Measurements from ENCODE around the gene MMP17. TPM values are rescaled to one million over a fixed set of nuclear protein-coding genes. Genes with fewer than 3 reads are reported as not detected.

MMP17 gene
- total RNA-seq, 2 experiments from 2014 or later = 0.17 to 0.27 TPM

DNA sequence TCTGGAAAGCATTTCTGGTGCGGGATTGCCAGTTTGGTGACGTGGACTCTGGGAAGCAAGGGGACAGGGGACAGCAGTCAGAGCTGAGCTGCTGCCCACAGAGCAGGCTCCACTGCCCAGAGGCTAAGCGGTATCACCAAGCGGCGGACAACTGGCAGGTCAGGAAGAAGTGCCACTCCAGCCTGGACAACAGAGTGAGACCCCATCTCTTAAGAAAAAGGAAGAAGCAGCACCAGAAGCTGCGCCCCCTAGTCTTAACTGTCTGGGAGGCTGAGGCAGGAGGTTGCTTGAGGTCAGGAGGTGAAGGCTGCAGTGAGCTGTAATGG is 31.8 kb upstream of the MMP17 start:
- Mint-ChIP-seq H3K4me3 (no peak overlapping the region), H3K27me3 (no peaks in the 10 kb centered on the region), H3K4me1 (ENCODE audit: low read depth) (no peaks in the 10 kb centered on the region), H3K9me3 (no peaks in the 10 kb centered on the region), H3K36me3 (ENCODE audit: low read depth) (peaks cover 89% of the 10 kb centered on the region), H3K27ac (no peak overlapping the region)
- ATAC-seq (ENCODE audit: poor library complexity) = no peak
- TF ChIP-seq, protein P1, sequence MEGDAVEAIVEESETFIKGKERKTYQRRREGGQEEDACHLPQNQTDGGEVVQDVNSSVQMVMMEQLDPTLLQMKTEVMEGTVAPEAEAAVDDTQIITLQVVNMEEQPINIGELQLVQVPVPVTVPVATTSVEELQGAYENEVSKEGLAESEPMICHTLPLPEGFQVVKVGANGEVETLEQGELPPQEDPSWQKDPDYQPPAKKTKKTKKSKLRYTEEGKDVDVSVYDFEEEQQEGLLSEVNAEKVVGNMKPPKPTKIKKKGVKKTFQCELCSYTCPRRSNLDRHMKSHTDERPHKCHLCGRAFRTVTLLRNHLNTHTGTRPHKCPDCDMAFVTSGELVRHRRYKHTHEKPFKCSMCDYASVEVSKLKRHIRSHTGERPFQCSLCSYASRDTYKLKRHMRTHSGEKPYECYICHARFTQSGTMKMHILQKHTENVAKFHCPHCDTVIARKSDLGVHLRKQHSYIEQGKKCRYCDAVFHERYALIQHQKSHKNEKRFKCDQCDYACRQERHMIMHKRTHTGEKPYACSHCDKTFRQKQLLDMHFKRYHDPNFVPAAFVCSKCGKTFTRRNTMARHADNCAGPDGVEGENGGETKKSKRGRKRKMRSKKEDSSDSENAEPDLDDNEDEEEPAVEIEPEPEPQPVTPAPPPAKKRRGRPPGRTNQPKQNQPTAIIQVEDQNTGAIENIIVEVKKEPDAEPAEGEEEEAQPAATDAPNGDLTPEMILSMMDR (IDR thresholded peaks at IDR 0.05) = no peak
- no peak for DNase-seq
- Histone ChIP-seq H3K9me3 (ENCODE audit: control insufficient read depth in 1 of 2, insufficient read depth in 1 of 2, low read length in 2 of 2) (peaks cover 0 to 3% of the 10 kb centered on the region in 2 experiments), H3K4me3 (ENCODE audit: low read length) (no peak overlapping the region), H3K27me3 (ENCODE audit: control insufficient read depth in 1 of 2, insufficient read depth in 2 of 2, low read length in 2 of 2) (no peaks in the 10 kb centered on the region), H3K4me1 (ENCODE audit: insufficient read depth, low read length) (no peaks in the 10 kb centered on the region), H3K36me3 (ENCODE audit: insufficient read depth, low read length) (peaks cover 74% of the 10 kb centered on the region), H3K27ac (ENCODE audit: low read depth in 1 of 2, low read length in 2 of 2) (no peak overlapping the region)
- POLR2A ChIA-PET = no interaction called here
- CTCF ChIA-PET = no interaction called here
- intact Hi-C loops (cut with DNase I, micrococcal nuclease) = no loop called here

DNA sequence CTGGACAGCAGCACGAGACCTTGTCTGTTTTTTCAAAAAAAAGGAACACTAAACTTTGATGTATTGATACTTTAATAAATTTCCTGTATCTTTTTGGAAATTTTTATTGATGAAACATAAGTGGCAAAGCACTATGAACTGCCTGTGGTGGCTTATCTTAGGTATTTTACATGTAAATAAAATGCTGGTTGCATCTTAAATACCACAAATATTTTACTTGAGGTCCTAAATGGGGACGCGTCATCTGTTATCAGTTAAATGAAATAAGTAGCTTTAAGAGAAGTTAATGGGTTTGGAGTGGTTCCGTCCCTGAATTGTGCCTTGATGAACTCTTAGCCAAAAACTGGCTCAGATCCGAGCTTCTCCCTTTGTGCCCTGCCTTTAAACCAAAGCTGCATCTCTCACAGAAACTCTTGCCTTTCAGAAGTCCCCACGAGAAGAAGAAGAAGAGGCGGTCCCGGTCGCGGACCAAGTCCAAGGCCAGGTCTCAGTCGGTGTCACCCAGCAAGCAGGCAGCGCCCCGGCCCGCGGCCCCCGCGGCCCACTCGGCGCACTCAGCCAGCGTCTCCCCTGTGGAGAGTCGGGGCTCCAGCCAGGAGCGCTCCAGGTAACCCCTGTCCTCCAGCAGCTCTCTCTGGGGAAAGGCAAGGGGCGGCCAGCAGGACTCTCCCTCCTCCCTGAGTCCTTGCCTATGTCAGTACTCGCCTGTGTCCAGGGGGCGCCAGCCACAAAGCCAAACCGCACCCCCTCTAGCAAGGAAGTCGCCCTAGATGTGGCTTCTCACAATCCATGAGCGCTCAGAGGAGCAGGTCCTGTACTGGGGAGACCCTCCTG is 31.2 kb upstream of the MMP17 start:
- H3K36me3 ChIP-seq (ENCODE audit: insufficient read depth, low read length) = peaks cover 71% of the 10 kb centered on the region
- POLR2A ChIA-PET = no interaction called here
- peaks cover 0 to 8% of the 10 kb centered on the region in 2 experiments for H3K9me3 ChIP-seq (ENCODE audit: control insufficient read depth in 1 of 2, insufficient read depth in 1 of 2, low read length in 2 of 2)
- ATAC-seq (ENCODE audit: poor library complexity) = no peak
- H3K27me3 ChIP-seq (ENCODE audit: control insufficient read depth in 1 of 2, insufficient read depth in 2 of 2, low read length in 2 of 2) = no peaks in the 10 kb centered on the region
- no peaks in the 10 kb centered on the region for H3K4me1 ChIP-seq (ENCODE audit: insufficient read depth, low read length)
- intact Hi-C loops (cut with DNase I, micrococcal nuclease) = no loop called here
- CTCF ChIA-PET = no interaction called here
- peaks cover 87% of the 10 kb centered on the region for H3K36me3 Mint-ChIP-seq (ENCODE audit: low read depth)
- DNase-seq = no peak
- TF ChIP-seq, protein P1 (IDR thresholded peaks at IDR 0.05) = no peak
- no peaks in the 10 kb centered on the region for H3K9me3 Mint-ChIP-seq
- no peaks in the 10 kb centered on the region for H3K27me3 Mint-ChIP-seq
- H3K4me3 ChIP-seq (ENCODE audit: low read length) = no peak overlapping the region
- no peak overlapping the region for H3K4me3 Mint-ChIP-seq
- H3K27ac ChIP-seq (ENCODE audit: low read depth in 1 of 2, low read length in 2 of 2) = no peak overlapping the region
- no peaks in the 10 kb centered on the region for H3K4me1 Mint-ChIP-seq (ENCODE audit: low read depth)
- H3K27ac Mint-ChIP-seq = no peak overlapping the region

DNA sequence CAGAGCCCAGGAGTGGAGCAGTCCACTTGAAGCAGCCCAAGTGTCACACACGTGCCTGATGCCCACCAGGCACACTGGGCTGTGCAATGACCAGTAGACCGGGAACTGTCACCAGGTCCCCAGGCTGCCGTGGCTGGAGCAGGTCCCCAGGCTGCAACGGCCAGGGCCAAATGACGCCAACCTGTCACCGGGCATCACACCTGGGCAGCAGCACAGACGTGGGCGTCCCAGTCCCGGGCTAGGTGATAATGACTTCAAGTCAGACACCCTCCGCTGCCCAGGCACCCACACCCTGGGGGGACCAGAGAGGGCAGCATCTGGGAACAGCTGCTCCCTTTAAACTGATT is 30.6 kb upstream of the MMP17 start:
- Histone ChIP-seq H3K4me3 (ENCODE audit: low read length) (no peak overlapping the region), H3K4me1 (ENCODE audit: insufficient read depth, low read length) (no peaks in the 10 kb centered on the region), H3K36me3 (ENCODE audit: insufficient read depth, low read length) (peaks cover 73% of the 10 kb centered on the region), H3K9me3 (ENCODE audit: control insufficient read depth in 1 of 2, insufficient read depth in 1 of 2, low read length in 2 of 2) (peaks cover 0 to 8% of the 10 kb centered on the region in 2 experiments), H3K27ac (ENCODE audit: low read depth in 1 of 2, low read length in 2 of 2) (no peak overlapping the region), H3K27me3 (ENCODE audit: control insufficient read depth in 1 of 2, insufficient read depth in 2 of 2, low read length in 2 of 2) (no peaks in the 10 kb centered on the region)
- Mint-ChIP-seq H3K27me3 (no peaks in the 10 kb centered on the region), H3K27ac (no peak overlapping the region), H3K4me1 (ENCODE audit: low read depth) (no peaks in the 10 kb centered on the region), H3K36me3 (ENCODE audit: low read depth) (peaks cover 87% of the 10 kb centered on the region), H3K4me3 (no peak overlapping the region), H3K9me3 (no peaks in the 10 kb centered on the region)
- no peak for ATAC-seq (ENCODE audit: poor library complexity)
- ChIA-PET CTCF (no interaction called here), POLR2A (no interaction called here)
- intact Hi-C loops (cut with DNase I, micrococcal nuclease) = no loop called here
- TF ChIP-seq, protein P1 (IDR thresholded peaks at IDR 0.05) = no peak
- DNase-seq = no peak
